ENCODE data around the gene CD164L2.

CD164L2 gene

GRCh38 chr1:27405074-27405473 lies 21.9 kb upstream of the CD164L2 start:
- no peak for DNase-seq (ENCODE audit: low spot score)

- no peak for DNase-seq (ENCODE audit: low spot score)
Measured at GRCh38 chr1:27403931-27404330, 20.8 kb upstream of the CD164L2 start.

GRCh38 chr1:27403065-27403726 lies 20.1 kb upstream of the CD164L2 start:
- DNase-seq (ENCODE audit: low spot score), result peak; percentile 39

GRCh38 chr1:27402349-27402754 lies 19.2 kb upstream of the CD164L2 start:
- DNase-seq (ENCODE audit: low spot score), result peak; percentile 75

GRCh38 chr1:27400963-27401341 lies 17.8 kb upstream of the CD164L2 start:
- DNase-seq (ENCODE audit: low spot score), result no peak

GRCh38 chr1:27400082-27400962 lies 17.2 kb upstream of the CD164L2 start:
- DNase-seq (ENCODE audit: low spot score), result no peak

GRCh38 chr1:27399251-27400025 lies 16.3 kb upstream of the CD164L2 start:
- DNase-seq (ENCODE audit: low spot score), result no peak

- no peak for DNase-seq (ENCODE audit: low spot score)
Measured at GRCh38 chr1:27398405-27399149, 15.4 kb upstream of the CD164L2 start.

- no peak for DNase-seq (ENCODE audit: low spot score)
Measured at GRCh38 chr1:27397749-27398148, 14.6 kb upstream of the CD164L2 start.

- no peak for DNase-seq (ENCODE audit: low spot score)
Measured at GRCh38 chr1:27397110-27397509, 14.0 kb upstream of the CD164L2 start.

- DNase-seq (ENCODE audit: low spot score), result peak; percentile 48
Measured at GRCh38 chr1:27395441-27396195, 12.5 kb upstream of the CD164L2 start.

GRCh38 chr1:27394925-27395324 lies 11.8 kb upstream of the CD164L2 start:
- DNase-seq (ENCODE audit: low spot score), result no peak

GRCh38 chr1:27394282-27394658 lies 11.1 kb upstream of the CD164L2 start:
- no peak for DNase-seq (ENCODE audit: low spot score)

- DNase-seq (ENCODE audit: low spot score), result no peak
Measured at GRCh38 chr1:27393641-27394281, 10.6 kb upstream of the CD164L2 start.

- DNase-seq (ENCODE audit: low spot score), result no peak
Measured at GRCh38 chr1:27392778-27393635, 9.9 kb upstream of the CD164L2 start.

GRCh38 chr1:27392096-27392777 lies 9.1 kb upstream of the CD164L2 start, which contains the start of gene GPR3:
Gene GPR3 (plus strand): TSS chr1:27392622. CDS start chr1:27393799, 1,177 bp downstream.
- DNase-seq (ENCODE audit: low spot score), result peak; percentile 65

- no peak for DNase-seq (ENCODE audit: low spot score)
Measured at GRCh38 chr1:27391511-27392095, 8.5 kb upstream of the CD164L2 start.

GRCh38 chr1:27388337-27389005 lies 5.3 kb upstream of the CD164L2 start:
- no peak for DNase-seq (ENCODE audit: low spot score)
